Smooth muscle cell of the brain vasculature (primary cell): ENCODE data around the gene IL1F10.

Experiments
- DNase-seq: peaks from one replicate; pipeline ENCODE4 v3.0.0-alpha.2; 2012; ENCODE audit warnings: low read depth, low spot score

IL1F10 gene

GRCh38 chr2:113058998-113059960, 8.5 kb upstream of the IL1F10 start, which contains the start of gene IL36RN:
TSS of gene IL36RN (plus strand) at chr2:113059198. CDS start at chr2:113059439, 241 bp downstream.
- no peak for DNase-seq

- DNase-seq, result no peak
These were observed 7.4 kb upstream of the IL1F10 start for GRCh38 chr2:113060396-113060795.

GRCh38 chr2:113060796-113061195, 7.0 kb upstream of the IL1F10 start:
- DNase-seq, result no peak

GRCh38 chr2:113061241-113061640, 6.5 kb upstream of the IL1F10 start:
- DNase-seq, result no peak

- no peak for DNase-seq
These were observed 5.6 kb upstream of the IL1F10 start for GRCh38 chr2:113061896-113062770.

GRCh38 chr2:113064281-113064680, 3.5 kb upstream of the IL1F10 start:
- DNase-seq, result no peak

- DNase-seq, result no peak
These were observed 2.9 kb upstream of the IL1F10 start for GRCh38 chr2:113064898-113065297.

- DNase-seq, result no peak
These were observed 479 bp downstream of the IL1F10 start for GRCh38 chr2:113068249-113068648.

GRCh38 chr2:113068706-113069485, 1.1 kb downstream of the IL1F10 start:
- no peak for DNase-seq

GRCh38 chr2:113069676-113070605, 2.2 kb downstream of the IL1F10 start:
- DNase-seq, result no peak

- no peak for DNase-seq
These were observed 2.8 kb downstream of the IL1F10 start for GRCh38 chr2:113070606-113070975.

GRCh38 chr2:113072584-113072983, 4.8 kb downstream of the IL1F10 start:
- DNase-seq, result no peak

- DNase-seq, result no peak
These were observed 5.6 kb downstream of the IL1F10 start for GRCh38 chr2:113073325-113073834.

GRCh38 chr2:113075030-113075429, 7.3 kb downstream of the IL1F10 start:
- DNase-seq, result no peak

GRCh38 chr2:113075600-113075999, 7.8 kb downstream of the IL1F10 start:
- DNase-seq, result no peak

GRCh38 chr2:113076954-113077669, 9.3 kb downstream of the IL1F10 start:
- no peak for DNase-seq

GRCh38 chr2:113077921-113078320, 10.2 kb downstream of the IL1F10 start:
- DNase-seq, result no peak

GRCh38 chr2:113078350-113078839, 10.6 kb downstream of the IL1F10 start:
- no peak for DNase-seq

GRCh38 chr2:113079131-113079530, 11.4 kb downstream of the IL1F10 start:
- no peak for DNase-seq
